GM23338 (cell line): ENCODE measurements around the gene UTP18. TPM values are rescaled to one million over a fixed set of nuclear protein-coding genes. Genes with fewer than 3 reads are reported as not detected.

Experiments
- ATAC-seq: fragments of 200-7000 bp; cut with Tn5 transposase; 3 replicates; pipeline ENCODE4 v1.9.1; 2020
- DNase-seq: peaks from one replicate; pipeline ENCODE4 v3.0.0-alpha.2; 2015; ENCODE audit warnings: low spot score
- H2AFZ ChIP-seq: fragments of 200-600 bp; sonication (generic); 2 replicates; pipeline ENCODE4 v1.8.0; 2016; ENCODE audit warnings: antibody characterized with exemption, mild to moderate bottlenecking, moderate library complexity
- H3F3A ChIP-seq: fragments of 200-600 bp; sonication (generic); replicated peaks from 2 replicates; pipeline ENCODE4 v1.8.0; 2017; ENCODE audit warnings: antibody characterized with exemption, mixed run types, low read depth
- H3K27ac ChIP-seq: fragments of 200-600 bp; sonication (generic); 2 replicates; pipeline ENCODE4 v1.6.1; 2016; ENCODE audit warnings: low read depth
- H3K27me3 ChIP-seq: fragments of 200-600 bp; sonication (generic); 2 replicates; pipeline ENCODE4 v1.8.0; 2016; ENCODE audit warnings: mild to moderate bottlenecking, mixed run types, moderate library complexity; ENCODE audit not compliant: insufficient read depth
- H3K36me3 ChIP-seq: fragments of 200-600 bp; sonication (generic); 2 replicates; pipeline ENCODE4 v1.8.0; 2016; ENCODE audit warnings: mild to moderate bottlenecking; ENCODE audit not compliant: insufficient read depth
- H3K4me1 ChIP-seq: fragments of 200-600 bp; sonication (generic); 2 replicates; pipeline ENCODE4 v1.8.0; 2016; ENCODE audit warnings: mild to moderate bottlenecking, moderate library complexity; ENCODE audit not compliant: insufficient read depth
- H3K4me2 ChIP-seq: fragments of 200-600 bp; sonication (generic); 2 replicates; pipeline ENCODE4 v1.7.1; 2017; ENCODE audit warnings: mixed run types
- H3K4me3 ChIP-seq: fragments of 200-600 bp; sonication (generic); 2 replicates; pipeline ENCODE4 v1.6.1; 2016; ENCODE audit warnings: mixed run types
- H3K79me2 ChIP-seq: fragments of 200-600 bp; sonication (generic); replicated peaks from 2 replicates; pipeline ENCODE4 v1.8.0; 2017; ENCODE audit warnings: mild to moderate bottlenecking; ENCODE audit not compliant: insufficient read depth
- H3K9me2 ChIP-seq: fragments of 200-600 bp; sonication (generic); 2 replicates; pipeline ENCODE4 v1.8.0; 2017; ENCODE audit not compliant: insufficient read depth
- H4K20me1 ChIP-seq: fragments of 200-600 bp; sonication (generic); replicated peaks from 2 replicates; pipeline ENCODE4 v1.8.0; 2017; ENCODE audit warnings: mild to moderate bottlenecking; ENCODE audit not compliant: insufficient read depth
- H3K27ac Mint-ChIP-seq: 2 replicates; pipeline ENCODE4 v1.8.0; 2020; ENCODE audit warnings: inconsistent platforms, mild to moderate bottlenecking, moderate library complexity, mixed read lengths
- H3K27me3 Mint-ChIP-seq: 3 replicates; pipeline ENCODE4 v1.8.0; 2022; ENCODE audit warnings: low read depth, mild to moderate bottlenecking, moderate library complexity, mixed read lengths, inconsistent platforms; ENCODE audit not compliant: insufficient read depth, poor library complexity
- H3K36me3 Mint-ChIP-seq: 3 replicates; pipeline ENCODE4 v1.8.0; 2021; ENCODE audit warnings: low read depth, mild to moderate bottlenecking, inconsistent platforms, moderate library complexity, mixed read lengths
- H3K4me1 Mint-ChIP-seq: 3 replicates; pipeline ENCODE4 v1.8.0; 2020; ENCODE audit warnings: mild to moderate bottlenecking, inconsistent platforms, mixed read lengths
- H3K4me3 Mint-ChIP-seq: 3 replicates; pipeline ENCODE4 v1.8.0; 2021; ENCODE audit warnings: moderate library complexity, mild to moderate bottlenecking, inconsistent platforms, mixed read lengths
- H3K9me3 Mint-ChIP-seq: 3 replicates; pipeline ENCODE4 v1.8.0; 2020; ENCODE audit warnings: moderate library complexity, mild to moderate bottlenecking, inconsistent platforms, mixed read lengths
- EZH2 ChIP-seq: fragments of 200-600 bp; sonication (generic); IDR thresholded peaks from one replicate; pipeline ENCODE4 v1.8.0; 2017; ENCODE audit warnings: antibody characterized with exemption, mild to moderate bottlenecking, low read depth; ENCODE audit not compliant: unreplicated experiment
- EZH2phosphoT487 ChIP-seq: fragments of 200-600 bp; sonication (generic); IDR thresholded peaks from one replicate; pipeline ENCODE4 v1.8.1; 2018; ENCODE audit warnings: antibody characterized with exemption; ENCODE audit not compliant: unreplicated experiment
- NANOG ChIP-seq: IDR thresholded peaks from 2 replicates; pipeline ENCODE4 v1.6.1; 2016; ENCODE audit warnings: antibody characterized with exemption, borderline replicate concordance
- POLR2AphosphoS5 ChIP-seq: IDR thresholded peaks from 2 replicates; pipeline ENCODE4 v1.6.1; 2016; ENCODE audit warnings: antibody characterized with exemption, low read depth
- STAT1 ChIP-seq: IDR thresholded peaks from one replicate; pipeline ENCODE4 v1.6.1; 2016; ENCODE audit warnings: antibody characterized with exemption; ENCODE audit not compliant: unreplicated experiment
- ZNF114 ChIP-seq: fragments of 250-450 bp; sonication (Bioruptor Pico); IDR thresholded peaks from 2 replicates; pipeline ENCODE4 v1.5.0; 2020; ENCODE audit warnings: mild to moderate bottlenecking, moderate library complexity
- ZNF331 ChIP-seq: fragments of 250-450 bp; sonication (Bioruptor Pico); IDR thresholded peaks from 2 replicates; pipeline ENCODE4 v1.5.0; 2020; ENCODE audit warnings: low read depth, mild to moderate bottlenecking, moderate library complexity
- polyA plus RNA-seq: library from polyadenylated mRNA; unstranded; fragments of >200 nt; fragmentation: Nextera tagmentation; extraction: Ambion mirVana; gene quantifications from 2 replicates; pipeline ENCODE4 v1.2.1, GENCODE V29; 2016
- total RNA-seq: library from RNA; depleted of rRNA; stranded (reverse); fragments of >200 nt; shearing (Covaris generic); gene quantifications from 2 replicates; pipeline ENCODE4 v1.2.3, GENCODE V29; 2014
- TF ChIP-seq, protein P1 (sequence below), 2 experiments: fragments of 200-600 bp in 1 of 2; sonication (generic) in 1 of 2; conservative IDR thresholded peaks; 2 replicates each; pipeline versions ENCODE4 v1.5.1 to v1.6.1; 2016 to 2017; ENCODE audit warnings: antibody characterized with exemption in 2 of 2, low read depth in 2 of 2, mild to moderate bottlenecking in 2 of 2, moderate library complexity in 1 of 2
- TF ChIP-seq, protein P2 (sequence below): IDR thresholded peaks from one replicate; pipeline ENCODE4 v1.6.1; 2018; ENCODE audit warnings: antibody characterized with exemption; ENCODE audit not compliant: unreplicated experiment

Gene UTP18
- total and polyA plus RNA-seq, 2 experiments from 2014 or later, result 79.4 to 87.9 TPM

DNA sequence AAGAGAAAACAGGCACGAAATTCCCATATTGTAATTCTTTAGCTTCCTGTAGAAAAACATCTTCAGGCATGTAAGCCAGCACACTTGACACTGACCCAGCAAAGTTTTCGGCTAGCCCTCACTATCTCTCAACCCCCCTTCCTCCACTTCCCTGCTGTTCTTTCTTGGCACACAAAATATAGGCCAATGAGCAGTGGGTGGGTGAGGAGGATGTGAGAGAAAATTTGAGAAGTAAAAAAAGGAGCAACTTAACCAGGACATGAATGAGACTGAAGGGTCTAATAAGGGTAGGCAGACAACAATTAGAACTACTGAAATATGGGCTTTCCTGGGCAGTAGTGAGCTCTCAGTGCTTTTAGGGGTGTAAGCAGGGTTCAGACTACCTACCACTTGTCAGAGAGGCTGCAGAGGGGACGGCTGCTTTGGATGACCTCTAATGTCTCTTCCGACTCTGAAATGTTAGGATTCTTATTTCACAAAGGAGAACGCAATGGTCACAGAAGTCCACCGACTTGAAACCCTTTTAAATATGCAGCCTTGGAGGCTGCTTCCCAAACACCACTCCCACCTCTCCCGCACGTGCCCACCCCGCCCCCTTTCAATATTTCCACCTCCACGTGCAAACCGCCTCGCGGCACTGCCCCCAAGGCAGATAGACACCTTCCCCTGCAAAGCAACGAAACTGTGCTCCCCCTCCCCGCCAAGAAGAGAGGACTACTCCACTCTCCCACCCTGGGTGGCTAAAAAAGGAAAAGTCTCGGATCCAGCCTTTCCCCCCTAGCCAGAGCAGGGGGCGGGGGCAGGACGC, 1.4 kb upstream of the UTP18 start (continued):
- TF ChIP-seq, protein P1, sequence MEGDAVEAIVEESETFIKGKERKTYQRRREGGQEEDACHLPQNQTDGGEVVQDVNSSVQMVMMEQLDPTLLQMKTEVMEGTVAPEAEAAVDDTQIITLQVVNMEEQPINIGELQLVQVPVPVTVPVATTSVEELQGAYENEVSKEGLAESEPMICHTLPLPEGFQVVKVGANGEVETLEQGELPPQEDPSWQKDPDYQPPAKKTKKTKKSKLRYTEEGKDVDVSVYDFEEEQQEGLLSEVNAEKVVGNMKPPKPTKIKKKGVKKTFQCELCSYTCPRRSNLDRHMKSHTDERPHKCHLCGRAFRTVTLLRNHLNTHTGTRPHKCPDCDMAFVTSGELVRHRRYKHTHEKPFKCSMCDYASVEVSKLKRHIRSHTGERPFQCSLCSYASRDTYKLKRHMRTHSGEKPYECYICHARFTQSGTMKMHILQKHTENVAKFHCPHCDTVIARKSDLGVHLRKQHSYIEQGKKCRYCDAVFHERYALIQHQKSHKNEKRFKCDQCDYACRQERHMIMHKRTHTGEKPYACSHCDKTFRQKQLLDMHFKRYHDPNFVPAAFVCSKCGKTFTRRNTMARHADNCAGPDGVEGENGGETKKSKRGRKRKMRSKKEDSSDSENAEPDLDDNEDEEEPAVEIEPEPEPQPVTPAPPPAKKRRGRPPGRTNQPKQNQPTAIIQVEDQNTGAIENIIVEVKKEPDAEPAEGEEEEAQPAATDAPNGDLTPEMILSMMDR (conservative IDR thresholded peaks at IDR 0.05; ENCODE audit: low read depth in 2 of 2), result no peak
- TF ChIP-seq NANOG (no peak), ZNF331 (no peak), STAT1 (no peak), EZH2 (no peak), POLR2AphosphoS5 (no peak), ZNF114 (CRISPR knock-in tag) (no peak)
- TF ChIP-seq, protein P2, sequence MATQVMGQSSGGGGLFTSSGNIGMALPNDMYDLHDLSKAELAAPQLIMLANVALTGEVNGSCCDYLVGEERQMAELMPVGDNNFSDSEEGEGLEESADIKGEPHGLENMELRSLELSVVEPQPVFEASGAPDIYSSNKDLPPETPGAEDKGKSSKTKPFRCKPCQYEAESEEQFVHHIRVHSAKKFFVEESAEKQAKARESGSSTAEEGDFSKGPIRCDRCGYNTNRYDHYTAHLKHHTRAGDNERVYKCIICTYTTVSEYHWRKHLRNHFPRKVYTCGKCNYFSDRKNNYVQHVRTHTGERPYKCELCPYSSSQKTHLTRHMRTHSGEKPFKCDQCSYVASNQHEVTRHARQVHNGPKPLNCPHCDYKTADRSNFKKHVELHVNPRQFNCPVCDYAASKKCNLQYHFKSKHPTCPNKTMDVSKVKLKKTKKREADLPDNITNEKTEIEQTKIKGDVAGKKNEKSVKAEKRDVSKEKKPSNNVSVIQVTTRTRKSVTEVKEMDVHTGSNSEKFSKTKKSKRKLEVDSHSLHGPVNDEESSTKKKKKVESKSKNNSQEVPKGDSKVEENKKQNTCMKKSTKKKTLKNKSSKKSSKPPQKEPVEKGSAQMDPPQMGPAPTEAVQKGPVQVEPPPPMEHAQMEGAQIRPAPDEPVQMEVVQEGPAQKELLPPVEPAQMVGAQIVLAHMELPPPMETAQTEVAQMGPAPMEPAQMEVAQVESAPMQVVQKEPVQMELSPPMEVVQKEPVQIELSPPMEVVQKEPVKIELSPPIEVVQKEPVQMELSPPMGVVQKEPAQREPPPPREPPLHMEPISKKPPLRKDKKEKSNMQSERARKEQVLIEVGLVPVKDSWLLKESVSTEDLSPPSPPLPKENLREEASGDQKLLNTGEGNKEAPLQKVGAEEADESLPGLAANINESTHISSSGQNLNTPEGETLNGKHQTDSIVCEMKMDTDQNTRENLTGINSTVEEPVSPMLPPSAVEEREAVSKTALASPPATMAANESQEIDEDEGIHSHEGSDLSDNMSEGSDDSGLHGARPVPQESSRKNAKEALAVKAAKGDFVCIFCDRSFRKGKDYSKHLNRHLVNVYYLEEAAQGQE, result no peak

DNA sequence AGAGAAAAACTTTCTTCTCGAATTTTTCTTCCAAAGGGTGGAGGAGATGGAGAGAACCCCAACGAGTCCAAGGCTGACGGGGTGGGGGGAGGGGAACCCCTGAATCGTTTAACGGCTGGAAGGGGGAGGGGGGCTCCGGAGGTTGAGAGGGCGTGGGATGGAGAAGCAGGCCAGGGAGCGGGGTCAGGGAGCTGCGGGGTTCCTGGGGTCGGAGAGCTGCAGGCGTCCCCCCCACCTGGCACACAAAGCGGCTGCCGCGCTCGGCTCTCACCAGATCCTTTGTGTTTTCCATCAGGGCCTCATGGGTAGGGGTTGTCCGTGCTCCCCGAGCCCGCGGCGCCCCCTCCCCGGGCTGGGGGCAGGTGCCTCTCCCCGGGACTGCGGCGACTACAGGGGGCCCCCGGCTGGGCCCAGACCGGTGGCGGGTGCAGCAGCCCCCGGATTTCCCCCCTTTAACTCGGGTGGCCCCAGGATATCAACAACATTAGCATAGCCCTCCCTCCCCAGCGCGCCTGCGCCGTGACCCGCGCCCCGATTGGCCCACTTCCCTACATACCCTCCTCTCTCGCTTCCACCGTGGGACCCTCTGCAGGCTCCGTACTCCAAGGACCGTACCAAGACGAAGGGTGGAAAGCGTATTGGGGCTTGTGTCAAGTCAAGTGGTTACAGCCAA, 646 bp upstream of the UTP18 start, which contains the start of gene MBTD1:
MBTD1 (minus strand) TSS at position 486 of the 673 bp plus-strand sequence. CDS start 34,888 bp downstream, outside the sequence.
- H3K27me3 Mint-ChIP-seq, result peaks cover 6% of the 10 kb centered on the region
- H3K27ac Mint-ChIP-seq, result peak within 1 kb of the TSS; percentile 99
- Histone ChIP-seq H4K20me1 (peaks cover 46% of the 10 kb centered on the region), H3K4me1 (peaks cover 16% of the 10 kb centered on the region), H3K79me2 (peaks cover 88% of the 10 kb centered on the region), H3F3A (no peaks in the 10 kb centered on the region; the same call in 1 of the 2 replicates), H3K4me3 (peak within 1 kb of the TSS; percentile 98), H3K27me3 (no peaks in the 10 kb centered on the region), H3K36me3 (peaks cover 25% of the 10 kb centered on the region), H3K4me2 (peak within 1 kb of the TSS; percentile 99), H3K27ac (peak within 1 kb of the TSS; percentile 99), H3K9me2 (no peaks in the 10 kb centered on the region), H2AFZ (no peak within 1 kb of the TSS; the same call in 1 of the 2 replicates)
- peak; percentile 98 for DNase-seq
- H3K4me1 Mint-ChIP-seq, result peaks cover 34% of the 10 kb centered on the region
- TF ChIP-seq EZH2phosphoT487, result no peak
- no peak for TF ChIP-seq STAT1
- no peak; the same call in 1 of the 2 replicates for TF ChIP-seq ZNF331
- no peak for TF ChIP-seq NANOG
- TF ChIP-seq ZNF114 (CRISPR knock-in tag), result no peak
- no peaks in the 10 kb centered on the region for H3K9me3 Mint-ChIP-seq
- peak within 1 kb of the TSS; percentile 89 for H3K4me3 Mint-ChIP-seq
- peak; percentile 89 for ATAC-seq
- peaks cover 74% of the 10 kb centered on the region for H3K36me3 Mint-ChIP-seq
